Measurements from ENCODE around the gene NLRC3. TPM values are rescaled to one million over a fixed set of nuclear protein-coding genes. Genes with fewer than 3 reads are reported as not detected.

NLRC3 gene
- total RNA-seq, 1 donor from 2014 or later, result not detected

- no peaks in the 10 kb centered on the region for H3K9me3 Mint-ChIP-seq (ENCODE audit: unreplicated experiment)
- H3K4me3 Mint-ChIP-seq (ENCODE audit: unreplicated experiment), result no peak overlapping the region
- no peaks in the 10 kb centered on the region for H3K36me3 Mint-ChIP-seq (ENCODE audit: unreplicated experiment)
- no peak overlapping the region for H3K27ac Mint-ChIP-seq (ENCODE audit: unreplicated experiment)
- TF ChIP-seq CTCF (IDR thresholded peaks at IDR 0.05), result no peak
- H3K27me3 Mint-ChIP-seq (ENCODE audit: unreplicated experiment), result no peaks in the 10 kb centered on the region
- DNase-seq (ENCODE audit: extremely low spot score, unreplicated experiment), result no peak
- peaks cover 3% of the 10 kb centered on the region for H3K4me1 Mint-ChIP-seq (ENCODE audit: unreplicated experiment)
Measured at GRCh38 chr16:3553138-3553923, 23.9 kb downstream of the NLRC3 start.

- no peak for DNase-seq (ENCODE audit: extremely low spot score, unreplicated experiment)
- Mint-ChIP-seq H3K27me3 (ENCODE audit: unreplicated experiment) (no peaks in the 10 kb centered on the region), H3K9me3 (ENCODE audit: unreplicated experiment) (no peaks in the 10 kb centered on the region), H3K36me3 (ENCODE audit: unreplicated experiment) (no peaks in the 10 kb centered on the region), H3K4me3 (ENCODE audit: unreplicated experiment) (no peak overlapping the region), H3K27ac (ENCODE audit: unreplicated experiment) (no peak overlapping the region), H3K4me1 (ENCODE audit: unreplicated experiment) (peaks cover 3% of the 10 kb centered on the region)
- no peak for TF ChIP-seq CTCF (IDR thresholded peaks at IDR 0.05)
Measured at GRCh38 chr16:3550851-3551847, 26.1 kb downstream of the NLRC3 start.

GRCh38 chr16:3549906-3550305 lies 27.3 kb downstream of the NLRC3 start:
- TF ChIP-seq CTCF (IDR thresholded peaks at IDR 0.05), result no peak
- no peaks in the 10 kb centered on the region for H3K27me3 Mint-ChIP-seq (ENCODE audit: unreplicated experiment)
- H3K9me3 Mint-ChIP-seq (ENCODE audit: unreplicated experiment), result no peaks in the 10 kb centered on the region
- no peak for DNase-seq (ENCODE audit: extremely low spot score, unreplicated experiment)
- no peaks in the 10 kb centered on the region for H3K36me3 Mint-ChIP-seq (ENCODE audit: unreplicated experiment)
- H3K4me3 Mint-ChIP-seq (ENCODE audit: unreplicated experiment), result no peak overlapping the region
- no peak overlapping the region for H3K27ac Mint-ChIP-seq (ENCODE audit: unreplicated experiment)
- H3K4me1 Mint-ChIP-seq (ENCODE audit: unreplicated experiment), result peaks cover 3% of the 10 kb centered on the region

GRCh38 chr16:3548859-3549258 lies 28.3 kb downstream of the NLRC3 start:
- H3K4me3 Mint-ChIP-seq (ENCODE audit: unreplicated experiment), result no peak overlapping the region
- H3K4me1 Mint-ChIP-seq (ENCODE audit: unreplicated experiment), result peaks cover 3% of the 10 kb centered on the region
- H3K36me3 Mint-ChIP-seq (ENCODE audit: unreplicated experiment), result no peaks in the 10 kb centered on the region
- H3K9me3 Mint-ChIP-seq (ENCODE audit: unreplicated experiment), result no peaks in the 10 kb centered on the region
- no peaks in the 10 kb centered on the region for H3K27me3 Mint-ChIP-seq (ENCODE audit: unreplicated experiment)
- no peak for TF ChIP-seq CTCF (IDR thresholded peaks at IDR 0.05)
- DNase-seq (ENCODE audit: extremely low spot score, unreplicated experiment), result no peak
- no peak overlapping the region for H3K27ac Mint-ChIP-seq (ENCODE audit: unreplicated experiment)

- H3K4me1 Mint-ChIP-seq (ENCODE audit: unreplicated experiment), result peaks cover 3% of the 10 kb centered on the region
Measured at GRCh38 chr16:3548445-3548844, 28.8 kb downstream of the NLRC3 start.

More at GRCh38 chr16:3548445-3548844, 28.8 kb downstream of the NLRC3 start:
- H3K27me3 Mint-ChIP-seq (ENCODE audit: unreplicated experiment), result no peaks in the 10 kb centered on the region
- no peak for DNase-seq (ENCODE audit: extremely low spot score, unreplicated experiment)
- TF ChIP-seq CTCF (IDR thresholded peaks at IDR 0.05), result no peak
- no peak overlapping the region for H3K4me3 Mint-ChIP-seq (ENCODE audit: unreplicated experiment)
- H3K27ac Mint-ChIP-seq (ENCODE audit: unreplicated experiment), result no peak overlapping the region
- H3K9me3 Mint-ChIP-seq (ENCODE audit: unreplicated experiment), result no peaks in the 10 kb centered on the region
- no peaks in the 10 kb centered on the region for H3K36me3 Mint-ChIP-seq (ENCODE audit: unreplicated experiment)
